Muscle layer of duodenum (tissue), 2 donors: Measurements from ENCODE around the gene USP1.

Experiments used
- H3K27ac ChIP-seq: one replicate; pipeline ENCODE4 v1.7.0; 2013; ENCODE audit warnings: mild to moderate bottlenecking, low read length
- H3K27me3 ChIP-seq: one replicate; pipeline ENCODE4 v1.7.0; 2013; ENCODE audit warnings: low read depth, mild to moderate bottlenecking, control low read depth, low read length
- H3K36me3 ChIP-seq, 2 donors: one replicate each; pipeline ENCODE4 v1.7.0; 2013; ENCODE audit warnings: low read length in 2 of 2, control low read depth in 1 of 2, mild to moderate bottlenecking in 1 of 2; ENCODE audit not compliant: insufficient read depth in 2 of 2, control insufficient read depth in 1 of 2
- H3K4me1 ChIP-seq, 2 donors: one replicate each; pipeline ENCODE4 v1.7.0; 2013; ENCODE audit warnings: low read length in 2 of 2, mild to moderate bottlenecking in 2 of 2, control low read depth in 1 of 2, moderate library complexity in 1 of 2; ENCODE audit not compliant: insufficient read depth in 2 of 2, control insufficient read depth in 1 of 2
- H3K4me3 ChIP-seq, 2 donors: one replicate each; pipeline ENCODE4 v1.7.0; 2013; ENCODE audit warnings: low read length in 2 of 2, low read depth in 1 of 2, mild to moderate bottlenecking in 1 of 2
- H3K9me3 ChIP-seq, 2 donors: one replicate each; pipeline ENCODE4 v1.7.0; 2013; ENCODE audit warnings: low read length in 2 of 2, control low read depth in 1 of 2, mild to moderate bottlenecking in 1 of 2; ENCODE audit not compliant: control insufficient read depth in 1 of 2
- donor health status: healthy.

USP1 gene

DNA sequence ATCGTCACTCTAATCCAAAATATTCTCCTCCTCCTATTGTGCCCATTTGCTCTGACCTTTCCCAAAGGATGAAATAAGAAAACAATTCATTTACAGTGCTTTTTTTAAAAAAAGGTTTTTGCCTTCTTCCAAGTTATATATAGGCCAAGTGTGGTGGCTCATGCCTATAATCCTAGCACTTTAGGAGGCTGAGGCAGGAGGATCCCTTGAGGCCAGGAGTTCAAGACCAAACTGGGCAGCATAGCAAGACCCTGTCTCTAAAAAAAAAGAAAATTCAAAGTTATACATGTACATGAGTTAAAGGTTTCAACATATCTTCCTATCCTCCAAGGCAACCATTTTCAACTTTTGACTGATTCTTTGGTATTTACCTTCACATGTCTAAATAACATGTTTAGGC, 10.1 kb upstream of the USP1 start:
- Histone ChIP-seq H3K4me1 (no peaks in the 10 kb centered on the region), H3K27me3 (no peaks in the 10 kb centered on the region), H3K27ac (no peak overlapping the region), H3K9me3 (no peaks in the 10 kb centered on the region), H3K4me3 (no peak overlapping the region), H3K36me3 (no peaks in the 10 kb centered on the region)

GRCh38 chr1:62428351-62428750, 8.5 kb upstream of the USP1 start:
- no peaks in the 10 kb centered on the region for H3K27me3 ChIP-seq
- no peak overlapping the region for H3K27ac ChIP-seq
- no peaks in the 10 kb centered on the region for H3K4me1 ChIP-seq
- H3K9me3 ChIP-seq: no peaks in the 10 kb centered on the region
- H3K36me3 ChIP-seq: no peaks in the 10 kb centered on the region
- H3K4me3 ChIP-seq: no peak overlapping the region

GRCh38 chr1:62429581-62429980, 7.3 kb upstream of the USP1 start:
- no peaks in the 10 kb centered on the region for H3K9me3 ChIP-seq

DNA sequence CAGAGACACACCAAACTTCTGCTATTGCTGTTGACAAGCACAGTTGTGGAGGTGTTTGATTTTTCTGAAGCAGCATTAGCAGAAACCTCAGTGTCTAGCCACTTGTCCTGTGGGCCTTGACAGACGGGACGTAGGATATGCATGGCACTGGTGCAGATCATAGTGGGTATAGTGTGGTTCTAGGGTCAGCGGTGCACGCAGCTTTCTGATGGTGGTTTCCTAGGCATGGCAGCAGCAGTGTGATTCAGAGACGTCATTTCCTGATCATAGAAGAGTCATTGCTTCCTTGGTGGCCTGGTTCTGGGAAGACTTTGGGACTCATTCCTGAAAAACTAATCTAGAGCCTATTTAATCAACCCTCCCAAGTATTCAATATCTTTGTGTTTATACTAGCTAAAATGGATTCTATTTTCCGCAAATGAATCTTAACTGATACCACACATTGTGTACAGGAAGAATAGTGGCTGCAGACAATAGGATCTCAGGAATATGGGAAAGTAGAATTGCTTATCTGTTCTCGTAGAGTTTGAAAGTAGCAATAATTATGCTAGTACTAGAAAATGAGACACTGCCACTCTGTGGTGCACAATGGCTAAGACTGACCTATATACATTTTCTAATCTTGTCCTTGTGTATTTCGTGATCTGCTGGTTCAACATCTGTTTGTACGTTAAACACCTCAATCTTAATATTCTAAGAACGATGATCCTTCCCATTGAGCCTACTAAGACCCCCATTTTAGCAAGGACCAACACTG, 2.8 kb upstream of the USP1 start:
- Histone ChIP-seq H3K27ac (no peak overlapping the region), H3K36me3 (peaks cover 0 to 7% of the 10 kb centered on the region in 2 donors), H3K27me3 (no peaks in the 10 kb centered on the region), H3K9me3 (no peaks in the 10 kb centered on the region), H3K4me3 (no peak overlapping the region), H3K4me1 (peaks cover 4 to 13% of the 10 kb centered on the region in 2 donors)

More at GRCh38 chr1:62429581-62429980, 7.3 kb upstream of the USP1 start:
- H3K27me3 ChIP-seq: no peaks in the 10 kb centered on the region
- H3K4me1 ChIP-seq: no peaks in the 10 kb centered on the region
- H3K4me3 ChIP-seq: no peak overlapping the region
- no peak overlapping the region for H3K27ac ChIP-seq
- no peaks in the 10 kb centered on the region for H3K36me3 ChIP-seq

GRCh38 chr1:62434618-62435001, 2.2 kb upstream of the USP1 start:
- Histone ChIP-seq H3K9me3 (no peaks in the 10 kb centered on the region), H3K27ac (no peak overlapping the region), H3K4me1 (peaks cover 6 to 13% of the 10 kb centered on the region in 2 donors), H3K36me3 (peaks cover 0 to 7% of the 10 kb centered on the region in 2 donors), H3K27me3 (no peaks in the 10 kb centered on the region), H3K4me3 (no peak overlapping the region)

DNA sequence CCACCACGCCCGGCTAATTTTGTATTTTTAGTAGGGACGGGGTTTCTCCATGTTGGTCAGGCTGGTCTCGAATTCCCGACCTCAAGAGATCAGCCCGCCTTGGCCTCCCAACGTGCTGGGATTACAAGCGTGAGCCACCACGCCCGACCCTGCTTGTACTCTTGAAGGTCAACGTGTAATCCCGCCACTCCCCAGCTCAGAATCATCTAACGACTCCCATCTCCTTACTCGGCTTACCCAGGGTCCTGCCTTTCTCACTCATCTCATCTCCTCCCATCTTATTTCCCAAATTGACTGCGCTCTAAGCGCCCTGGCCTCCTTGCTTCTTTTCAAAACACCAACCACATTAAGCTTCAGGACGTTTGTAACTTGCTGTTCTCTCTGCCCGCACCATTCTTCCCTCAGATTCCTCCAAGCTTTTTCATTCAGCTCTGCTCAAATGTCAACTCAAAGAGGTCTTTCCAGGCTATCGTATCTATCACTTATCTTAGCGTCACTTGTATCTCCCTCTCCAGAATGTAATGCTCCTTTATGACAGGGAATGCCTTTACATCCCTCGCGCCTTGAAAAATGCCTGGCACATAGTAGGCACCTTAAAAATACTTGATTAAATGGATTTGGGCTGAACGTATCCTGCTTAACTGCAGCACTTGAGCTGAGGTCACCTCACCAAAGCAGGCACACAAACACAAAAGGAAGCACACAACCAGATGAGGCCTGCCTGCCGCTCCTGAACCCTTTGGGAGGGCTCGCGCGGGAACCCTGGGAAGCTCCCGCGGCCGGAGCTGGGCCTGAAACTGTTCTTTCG, 1.4 kb upstream of the USP1 start:
- Histone ChIP-seq H3K27ac (peak overlapping the region; percentile 93), H3K4me1 (peaks cover 10 to 13% of the 10 kb centered on the region in 2 donors), H3K4me3 (peak overlapping the region; percentile 74 to 91)

GRCh38 chr1:62436039-62436465, 797 bp upstream of the USP1 start:
- peak overlapping the region; percentile 93 for H3K27ac ChIP-seq
- H3K27me3 ChIP-seq: no peaks in the 10 kb centered on the region
- H3K9me3 ChIP-seq: no peaks in the 10 kb centered on the region
- peaks cover 0 to 7% of the 10 kb centered on the region in 2 donors for H3K36me3 ChIP-seq
- peak overlapping the region; percentile 74 to 91 for H3K4me3 ChIP-seq
- H3K4me1 ChIP-seq: peaks cover 10 to 13% of the 10 kb centered on the region in 2 donors

More for the DNA sequence above, 1.4 kb upstream of the USP1 start:
- Histone ChIP-seq H3K36me3 (peaks cover 0 to 7% of the 10 kb centered on the region in 2 donors), H3K27me3 (no peaks in the 10 kb centered on the region), H3K9me3 (no peaks in the 10 kb centered on the region)

DNA sequence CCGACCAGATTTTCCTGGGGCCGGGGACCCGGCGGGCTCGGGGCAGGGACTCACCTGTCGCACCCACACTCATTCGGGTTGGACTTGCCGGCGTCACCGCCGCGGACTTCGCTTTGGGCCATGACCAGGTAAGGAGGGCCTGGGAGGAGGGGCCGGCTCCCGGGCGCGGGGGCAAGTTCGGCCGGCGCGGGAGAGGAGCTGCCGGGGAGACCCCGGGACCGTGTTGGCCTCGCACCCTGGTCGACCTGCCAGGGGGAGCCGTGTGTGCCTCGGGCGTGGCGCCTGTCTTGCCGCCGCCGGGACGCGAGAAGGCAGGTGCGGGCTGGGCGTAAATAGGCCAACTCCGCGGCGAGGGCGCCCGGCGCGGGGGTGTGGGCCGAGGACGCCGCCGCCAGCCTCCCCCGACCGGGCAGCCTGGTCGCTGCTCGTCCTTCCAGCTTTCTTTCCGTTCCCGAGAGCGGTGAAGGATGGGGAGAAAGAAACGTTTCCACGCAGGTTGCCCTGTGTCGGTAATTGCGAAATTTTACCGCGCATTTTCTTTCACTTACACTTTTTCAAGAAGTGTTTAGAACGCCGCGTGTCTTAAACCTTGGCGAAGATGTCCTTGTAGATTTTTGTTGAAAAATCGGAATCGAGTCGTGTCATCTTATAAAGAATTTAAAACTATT, 558 bp downstream of the USP1 start:
- H3K36me3 ChIP-seq: peaks cover 7 to 8% of the 10 kb centered on the region in 2 donors
- no peaks in the 10 kb centered on the region for H3K27me3 ChIP-seq
- H3K4me3 ChIP-seq: peak overlapping the region; percentile 74 to 91
- H3K9me3 ChIP-seq: no peaks in the 10 kb centered on the region
- peak overlapping the region; percentile 93 for H3K27ac ChIP-seq
- H3K4me1 ChIP-seq: peaks cover 10 to 13% of the 10 kb centered on the region in 2 donors

DNA sequence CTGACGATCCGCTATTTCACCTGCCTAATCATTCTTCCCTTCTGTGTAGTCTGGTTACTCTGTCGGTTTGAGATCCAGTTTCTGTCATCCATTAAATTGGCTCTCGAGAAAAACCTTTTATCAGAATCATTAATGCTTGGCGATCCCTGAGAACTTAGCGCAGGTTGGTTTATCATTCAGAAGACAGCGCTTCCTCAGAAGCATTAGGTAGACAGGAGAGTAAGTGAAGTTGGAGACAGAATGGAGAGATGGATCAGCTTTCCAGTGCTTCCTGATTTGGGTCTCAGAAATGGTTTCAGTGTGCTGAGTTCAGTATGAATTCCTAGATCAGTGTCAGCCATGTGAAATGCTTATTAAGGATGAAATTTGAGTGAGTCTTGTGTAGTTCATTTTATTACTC, 1.3 kb downstream of the USP1 start:
- Histone ChIP-seq H3K27me3 (no peaks in the 10 kb centered on the region), H3K36me3 (peaks cover 8 to 10% of the 10 kb centered on the region in 2 donors), H3K27ac (peak overlapping the region; percentile 93), H3K4me1 (peaks cover 10 to 13% of the 10 kb centered on the region in 2 donors), H3K9me3 (no peaks in the 10 kb centered on the region), H3K4me3 (peak overlapping the region; percentile 74 to 91)

GRCh38 chr1:62439652-62440371, 3.0 kb downstream of the USP1 start:
- Histone ChIP-seq H3K27ac (no peak overlapping the region), H3K36me3 (peaks cover 11 to 14% of the 10 kb centered on the region in 2 donors), H3K4me3 (no peak overlapping the region), H3K27me3 (no peaks in the 10 kb centered on the region), H3K9me3 (no peaks in the 10 kb centered on the region), H3K4me1 (peaks cover 10 to 13% of the 10 kb centered on the region in 2 donors)
